Smooth muscle cell (in vitro differentiated cells): ENCODE results near the gene RAB36. TPM values are rescaled to one million over a fixed set of nuclear protein-coding genes. Genes with fewer than 3 reads are reported as not detected.

Source experiments
- DNase-seq: peaks from one replicate; lab custom pipeline; 2025; ENCODE audit not compliant: unreplicated experiment; lab: John Stamatoyannopoulos, UW
- H2AFZ ChIP-seq: fragments of 200-600 bp; sonication (generic); 2 replicates; pipeline ENCODE4 v1.6.0; 2016; ENCODE audit warnings: antibody characterized with exemption, low read depth, mild to moderate bottlenecking
- H3F3A ChIP-seq: fragments of 200-600 bp; sonication (generic); 2 replicates; pipeline ENCODE4 v1.6.0; 2017; ENCODE audit warnings: antibody characterized with exemption, low read depth
- H3K27ac ChIP-seq: fragments of 200-600 bp; sonication (generic); 2 replicates; pipeline ENCODE4 v1.5.1; 2016; ENCODE audit warnings: low read depth, mild to moderate bottlenecking
- H3K27me3 ChIP-seq: fragments of 200-600 bp; sonication (generic); 2 replicates; pipeline ENCODE4 v1.6.1; 2016; ENCODE audit warnings: low read depth, mild to moderate bottlenecking
- H3K36me3 ChIP-seq: fragments of 200-600 bp; sonication (generic); 2 replicates; pipeline ENCODE4 v1.5.1; 2016; ENCODE audit warnings: low read depth
- H3K4me1 ChIP-seq: fragments of 200-600 bp; sonication (generic); 2 replicates; pipeline ENCODE4 v1.5.1; 2016; ENCODE audit warnings: low read depth
- H3K4me2 ChIP-seq: fragments of 200-600 bp; sonication (generic); 2 replicates; pipeline ENCODE4 v1.6.0; 2016; ENCODE audit warnings: mild to moderate bottlenecking
- H3K4me3 ChIP-seq: fragments of 200-600 bp; sonication (generic); 2 replicates; pipeline ENCODE4 v1.5.1; 2016; ENCODE audit warnings: mild to moderate bottlenecking
- H3K79me2 ChIP-seq: fragments of 200-600 bp; sonication (generic); 2 replicates; pipeline ENCODE4 v1.6.0; 2016; ENCODE audit warnings: low read depth, mild to moderate bottlenecking
- H3K9ac ChIP-seq: fragments of 200-600 bp; sonication (generic); 2 replicates; pipeline ENCODE4 v1.6.0; 2016; ENCODE audit warnings: low read depth
- H3K9me3 ChIP-seq: fragments of 200-600 bp; sonication (generic); replicated peaks from 2 replicates; pipeline ENCODE4 v1.5.1; 2016; ENCODE audit warnings: low read depth
- H4K20me1 ChIP-seq: fragments of 200-600 bp; sonication (generic); 2 replicates; pipeline ENCODE4 v1.6.0; 2016; ENCODE audit warnings: low read depth
- CTCF ChIP-seq: fragments of 200-600 bp; sonication (generic); IDR thresholded peaks from 2 replicates; pipeline ENCODE4 v1.5.1; 2017; ENCODE audit warnings: borderline replicate concordance, mild to moderate bottlenecking, antibody characterized with exemption; ENCODE audit not compliant: insufficient read depth, poor library complexity, severe bottlenecking
- WGBS: methylation state at CpG from one replicate; pipeline ENCODE4 v1.1.7; 2016; ENCODE audit warnings: low lambda C conversion rate; 5-methylcytosine and 5-hydroxymethylcytosine counted together
- polyA plus RNA-seq: library from polyadenylated mRNA; unstranded; fragments of >200 nt; fragmentation: Nextera tagmentation; extraction: Ambion mirVana; gene quantifications from 2 replicates; pipeline ENCODE4 v1.2.1, GENCODE V29; 2016
- total RNA-seq: library from RNA; depleted of rRNA; stranded (reverse); fragments of >200 nt; gene quantifications from 2 replicates; pipeline ENCODE4 v1.2.3, GENCODE V29; 2014

RAB36 gene
- total and polyA plus RNA-seq, 2 experiments from 2014 or later: 1.9 to 2.0 TPM

GRCh38 chr22:23210428-23211170 is 65.3 kb downstream of the RAB36 start:
- 91% methylated on average over 6 of the region's 6 CpGs for WGBS
- H3F3A ChIP-seq: no peaks in the 10 kb centered on the region
- H4K20me1 ChIP-seq: peaks cover 98% of the 10 kb centered on the region

GRCh38 chr22:23211622-23212021 is 66.3 kb downstream of the RAB36 start:
- H3K4me2 ChIP-seq: no peak overlapping the region
- no peak for TF ChIP-seq CTCF
- no peak overlapping the region for H3K4me3 ChIP-seq
- peaks cover 6% of the 10 kb centered on the region for H3F3A ChIP-seq
- 96% methylated on average over 3 of the region's 3 CpGs for WGBS
- no peaks in the 10 kb centered on the region for H3K27me3 ChIP-seq
- H3K9ac ChIP-seq: no peak overlapping the region
- H3K9me3 ChIP-seq: no peaks in the 10 kb centered on the region
- H2AFZ ChIP-seq: no peak overlapping the region
- DNase-seq: no peak
- peaks cover 40% of the 10 kb centered on the region for H3K79me2 ChIP-seq
- no peak overlapping the region for H3K27ac ChIP-seq
- peaks cover 98% of the 10 kb centered on the region for H4K20me1 ChIP-seq
- H3K36me3 ChIP-seq: no peaks in the 10 kb centered on the region
- no peaks in the 10 kb centered on the region for H3K4me1 ChIP-seq

More at GRCh38 chr22:23210428-23211170, 65.3 kb downstream of the RAB36 start:
- H3K27ac ChIP-seq: no peak overlapping the region
- H3K9me3 ChIP-seq: no peaks in the 10 kb centered on the region
- H2AFZ ChIP-seq: no peak overlapping the region
- H3K27me3 ChIP-seq: no peaks in the 10 kb centered on the region
- H3K9ac ChIP-seq: no peak overlapping the region
- H3K4me2 ChIP-seq: no peak overlapping the region
- no peaks in the 10 kb centered on the region for H3K36me3 ChIP-seq
- H3K4me3 ChIP-seq: no peak overlapping the region
- TF ChIP-seq CTCF: no peak
- H3K4me1 ChIP-seq: no peaks in the 10 kb centered on the region
- peaks cover 34% of the 10 kb centered on the region for H3K79me2 ChIP-seq
- DNase-seq: no peak

DNA sequence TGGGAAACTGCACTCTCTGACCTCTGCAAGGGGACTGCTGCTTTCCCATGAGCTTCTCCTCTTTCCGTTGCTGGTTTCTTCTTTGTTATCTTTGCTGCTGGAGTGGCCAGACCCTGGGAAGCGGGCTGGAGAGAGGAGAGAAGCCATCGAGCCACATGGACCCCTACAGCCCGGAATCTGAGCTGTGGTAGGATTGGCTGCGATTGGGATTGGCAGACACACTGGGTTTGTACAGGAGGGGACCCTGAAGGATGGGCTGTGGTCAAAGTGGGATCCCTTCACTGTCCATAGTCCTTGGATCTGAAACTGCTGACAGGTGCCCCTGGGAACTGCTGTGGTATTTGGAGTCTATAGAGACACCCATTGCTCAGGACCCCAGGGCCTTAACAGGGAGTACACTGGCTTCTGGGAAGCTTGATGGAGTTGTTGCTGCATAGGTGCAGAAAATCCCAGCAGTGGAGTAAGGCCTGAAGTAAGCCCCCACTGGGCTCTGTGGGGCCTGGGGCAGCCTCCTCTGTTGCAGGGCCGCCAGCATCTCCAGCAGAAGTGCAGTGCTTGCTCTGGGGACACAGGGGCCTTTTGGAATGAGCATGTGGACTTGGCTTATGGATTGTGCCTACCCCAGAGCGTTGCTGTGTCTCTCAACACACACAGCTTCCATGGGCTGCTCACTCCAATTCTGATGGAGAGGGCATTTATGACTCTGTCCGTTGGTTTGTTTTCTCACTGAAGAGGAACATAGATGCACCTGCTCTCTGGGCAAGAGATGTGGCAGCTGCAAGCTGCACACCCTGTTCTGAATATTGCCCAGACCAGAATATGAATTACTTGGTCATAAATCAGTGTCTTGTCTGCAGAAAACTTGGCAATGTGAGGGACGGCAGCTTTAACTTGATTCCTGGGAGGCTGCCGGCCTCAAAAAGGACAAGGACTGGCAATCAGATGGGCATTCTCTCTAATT is 67.1 kb downstream of the RAB36 start:
- H3K9ac ChIP-seq: no peak overlapping the region
- peaks cover 100% of the 10 kb centered on the region for H4K20me1 ChIP-seq
- DNase-seq: no peak
- no peak overlapping the region for H2AFZ ChIP-seq
- H3K79me2 ChIP-seq: peaks cover 47% of the 10 kb centered on the region
- TF ChIP-seq CTCF: no peak
- H3K9me3 ChIP-seq: no peaks in the 10 kb centered on the region
- H3K27ac ChIP-seq: no peak overlapping the region
- H3K27me3 ChIP-seq: no peaks in the 10 kb centered on the region
- no peaks in the 10 kb centered on the region for H3K4me1 ChIP-seq
- no peak overlapping the region for H3K4me2 ChIP-seq
- peaks cover 6% of the 10 kb centered on the region for H3F3A ChIP-seq
- 92% methylated on average over 10 of the region's 10 CpGs for WGBS
- H3K36me3 ChIP-seq: no peaks in the 10 kb centered on the region
- no peak overlapping the region for H3K4me3 ChIP-seq
